KOPT-K1 (cell line): ENCODE data around the gene ARMC5.
A peak's percentile ranks its signal among the peaks of the same experiment; 100 is the strongest.

Experiments used
- H3K27ac ChIP-seq: fragments of 200-600 bp; sonication (generic); 2 replicates; pipeline ENCODE4 v1.5.1; 2016; ENCODE audit warnings: antibody characterized with exemption, mild to moderate bottlenecking, low read depth, low read length; ENCODE audit not compliant: poor library complexity, severe bottlenecking
- H3K36me3 ChIP-seq: fragments of 200-600 bp; sonication (generic); 2 replicates; pipeline ENCODE4 v1.5.1; 2017; ENCODE audit warnings: antibody characterized with exemption, mild to moderate bottlenecking, low read length, moderate library complexity; ENCODE audit not compliant: insufficient read depth
- H3K9me3 ChIP-seq: fragments of 200-600 bp; sonication (generic); 2 replicates; pipeline ENCODE4 v1.5.1; 2017; ENCODE audit warnings: antibody characterized with exemption, low read length, mild to moderate bottlenecking; ENCODE audit not compliant: insufficient read depth, poor library complexity, severe bottlenecking

Gene ARMC5

DNA sequence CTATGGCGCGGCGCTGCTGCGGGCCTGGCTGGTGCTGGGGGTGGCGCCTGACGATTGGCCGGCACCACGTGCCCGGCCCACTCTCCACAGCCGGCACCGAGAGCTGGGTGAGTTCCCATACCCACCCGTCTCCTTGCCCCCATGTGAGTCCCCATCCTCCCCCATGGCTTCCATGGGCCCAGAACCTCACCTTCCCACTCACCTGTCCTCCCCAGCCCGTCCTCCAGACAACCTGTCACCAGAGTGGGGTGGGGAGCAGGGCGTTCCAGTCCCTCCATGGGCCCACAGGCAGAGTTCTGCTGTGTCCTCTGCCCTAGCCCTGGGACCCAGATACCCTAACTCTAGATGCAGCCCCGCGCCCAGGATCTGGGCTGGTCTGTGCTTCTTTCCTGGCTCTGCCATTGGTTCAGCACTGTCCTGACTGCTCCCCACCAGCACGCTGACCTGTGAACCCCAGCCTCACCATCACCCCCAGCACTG is 5.5 kb downstream of the ARMC5 start:
- H3K9me3 ChIP-seq: no peaks in the 10 kb centered on the region
- H3K27ac ChIP-seq: no peak overlapping the region
- H3K36me3 ChIP-seq: peaks cover 49% of the 10 kb centered on the region

DNA sequence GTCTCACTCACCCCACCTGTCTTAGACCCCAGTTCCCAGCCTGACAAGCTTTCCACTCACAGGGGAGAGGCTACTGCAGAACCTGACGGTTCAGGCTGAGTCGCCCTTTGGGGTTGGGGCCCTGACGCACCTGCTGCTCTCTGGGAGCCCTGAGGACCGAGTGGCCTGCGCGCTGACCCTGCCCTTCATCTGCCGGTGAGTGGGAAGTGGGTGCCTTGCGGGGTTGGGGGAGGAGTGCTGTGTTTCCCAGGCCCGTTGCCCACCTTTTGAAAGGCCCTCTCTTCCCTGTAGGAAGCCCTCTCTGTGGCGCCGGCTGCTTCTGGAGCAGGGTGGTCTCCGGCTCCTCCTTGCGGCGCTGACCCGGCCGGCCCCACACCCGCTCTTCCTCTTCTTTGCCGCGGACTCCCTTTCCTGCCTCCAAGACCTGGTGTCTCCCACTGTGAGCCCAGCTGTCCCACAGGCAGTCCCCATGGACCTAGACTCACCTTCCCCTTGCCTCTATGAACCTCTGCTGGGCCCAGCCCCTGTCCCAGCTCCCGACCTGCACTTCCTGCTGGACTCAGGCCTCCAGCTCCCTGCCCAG is 6.6 kb downstream of the ARMC5 start:
- H3K27ac ChIP-seq: no peak overlapping the region
- no peaks in the 10 kb centered on the region for H3K9me3 ChIP-seq
- peaks cover 49% of the 10 kb centered on the region for H3K36me3 ChIP-seq

DNA sequence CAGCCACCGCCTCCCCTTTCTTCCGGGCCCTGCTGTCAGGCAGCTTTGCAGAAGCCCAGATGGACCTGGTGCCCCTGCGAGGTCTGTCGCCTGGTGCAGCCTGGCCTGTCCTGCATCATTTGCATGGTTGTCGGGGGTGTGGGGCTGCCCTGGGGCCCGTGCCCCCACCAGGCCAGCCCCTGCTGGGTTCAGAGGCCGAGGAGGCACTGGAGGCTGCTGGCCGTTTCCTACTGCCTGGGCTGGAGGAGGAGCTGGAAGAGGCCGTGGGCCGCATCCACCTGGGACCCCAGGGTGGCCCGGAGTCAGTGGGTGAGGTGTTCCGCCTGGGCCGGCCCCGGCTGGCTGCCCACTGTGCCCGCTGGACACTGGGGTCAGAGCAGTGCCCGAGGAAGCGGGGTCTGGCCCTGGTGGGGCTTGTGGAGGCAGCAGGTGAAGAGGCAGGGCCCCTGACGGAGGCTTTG is 7.1 kb downstream of the ARMC5 start:
- H3K9me3 ChIP-seq: no peaks in the 10 kb centered on the region
- peak overlapping the region; percentile 53 for H3K27ac ChIP-seq
- H3K36me3 ChIP-seq: peaks cover 49% of the 10 kb centered on the region

DNA sequence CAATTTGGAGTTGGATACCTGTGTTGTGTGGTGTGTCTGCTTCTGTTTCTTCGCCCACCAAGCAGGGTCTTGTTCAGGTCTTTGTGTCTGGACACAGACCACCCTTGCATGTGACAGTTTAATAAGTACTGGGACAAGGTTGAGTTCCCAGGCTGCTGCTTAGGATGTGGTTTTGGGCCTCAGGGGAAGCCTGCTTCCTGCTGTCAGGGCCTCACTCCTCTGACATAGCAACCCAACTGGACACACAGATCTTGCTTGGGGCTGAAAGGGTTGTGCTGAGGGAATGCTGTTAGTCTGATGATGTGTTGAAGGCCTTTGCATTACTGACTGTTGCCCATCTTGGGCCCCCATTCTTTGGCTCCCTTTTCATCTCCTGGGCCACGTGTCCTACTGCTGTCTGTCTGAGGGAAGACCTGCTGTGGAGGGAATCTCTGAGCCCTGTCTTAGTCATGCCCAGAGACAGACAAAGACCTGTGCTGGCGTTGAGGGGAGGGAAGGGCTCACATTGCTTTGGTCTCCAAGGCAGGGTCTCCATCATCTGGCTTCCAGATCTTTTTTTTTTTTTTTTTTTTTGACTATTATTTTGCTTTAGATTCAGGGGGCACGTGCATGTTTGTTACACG is 8.0 kb downstream of the ARMC5 start:
- peaks cover 42% of the 10 kb centered on the region for H3K36me3 ChIP-seq
- peak overlapping the region; percentile 53 for H3K27ac ChIP-seq
- no peaks in the 10 kb centered on the region for H3K9me3 ChIP-seq

DNA sequence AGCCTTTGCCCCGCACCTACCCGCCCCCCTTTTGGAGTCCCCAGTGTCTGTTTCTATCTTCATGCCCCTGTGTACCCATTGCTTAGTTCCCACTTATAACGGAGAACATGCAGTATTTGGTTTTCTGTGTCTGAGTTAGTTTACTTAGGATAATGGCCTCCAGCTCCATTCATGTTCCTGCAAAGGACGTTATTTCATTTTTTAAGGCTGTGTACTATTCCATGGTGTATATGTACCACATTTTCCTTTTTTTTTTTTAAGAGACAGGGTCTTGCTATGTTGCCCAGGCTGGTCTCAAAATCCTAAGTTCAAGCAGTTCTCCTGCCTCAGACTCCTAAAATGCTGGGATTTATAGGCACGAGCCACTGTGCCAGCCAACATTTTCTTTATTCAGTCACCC is 8.6 kb downstream of the ARMC5 start:
- Histone ChIP-seq H3K9me3 (no peaks in the 10 kb centered on the region), H3K36me3 (peaks cover 36% of the 10 kb centered on the region), H3K27ac (no peak overlapping the region)

DNA sequence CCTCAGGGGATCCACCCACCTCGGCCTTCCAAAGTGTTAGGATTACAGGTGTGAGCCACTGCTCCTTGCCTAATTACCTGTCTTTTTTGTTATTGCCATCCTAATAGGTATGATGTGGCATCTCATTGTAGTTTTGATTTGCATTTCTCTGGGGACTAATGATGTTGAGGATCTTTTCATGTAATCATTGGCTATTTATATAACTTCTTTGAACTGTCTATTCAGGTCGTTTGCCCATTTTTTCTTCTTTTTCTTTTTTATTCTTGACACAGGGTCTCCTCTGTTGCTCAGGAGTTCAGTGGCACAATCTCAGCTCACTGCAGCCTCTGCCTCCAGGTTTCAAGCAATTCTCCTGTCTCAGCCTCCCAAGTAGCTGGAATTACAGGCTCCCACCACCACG is 11.3 kb downstream of the ARMC5 start:
- no peaks in the 10 kb centered on the region for H3K9me3 ChIP-seq
- H3K27ac ChIP-seq: no peak overlapping the region
- H3K36me3 ChIP-seq: peaks cover 16% of the 10 kb centered on the region

DNA sequence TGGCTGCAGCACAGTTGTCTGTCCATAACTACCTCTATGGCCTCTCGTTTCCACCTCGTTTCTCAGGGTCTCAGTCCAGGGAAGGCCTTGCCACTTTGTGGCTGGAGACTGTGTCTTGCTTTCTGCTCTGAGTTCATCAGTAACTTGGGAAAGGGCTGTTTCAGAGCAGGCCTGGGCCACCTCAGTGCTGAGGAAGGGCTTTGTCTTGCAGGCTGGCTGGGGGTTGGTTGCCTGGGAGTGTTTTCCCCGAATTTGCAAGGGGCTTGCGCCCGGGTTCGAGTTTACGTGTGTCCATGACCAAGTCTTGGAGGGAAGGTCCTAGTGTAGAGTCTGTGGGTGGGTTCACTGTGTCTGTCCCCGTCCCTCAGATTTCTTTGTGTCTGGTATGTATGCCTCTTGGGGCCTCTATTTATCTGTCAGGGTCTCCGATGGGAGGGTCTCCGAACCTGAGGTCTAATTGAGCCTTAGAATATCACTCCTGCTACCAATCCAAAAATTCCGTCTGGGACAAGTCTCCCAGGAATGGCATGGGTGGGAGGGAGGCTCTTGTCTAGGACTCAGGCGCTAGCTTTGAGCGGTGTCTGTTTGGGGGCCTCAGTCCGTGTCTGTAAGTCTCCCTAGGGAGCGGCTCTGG is 12.1 kb downstream of the ARMC5 start:
- Histone ChIP-seq H3K27ac (no peak overlapping the region), H3K36me3 (peaks cover 9% of the 10 kb centered on the region), H3K9me3 (no peaks in the 10 kb centered on the region)

DNA sequence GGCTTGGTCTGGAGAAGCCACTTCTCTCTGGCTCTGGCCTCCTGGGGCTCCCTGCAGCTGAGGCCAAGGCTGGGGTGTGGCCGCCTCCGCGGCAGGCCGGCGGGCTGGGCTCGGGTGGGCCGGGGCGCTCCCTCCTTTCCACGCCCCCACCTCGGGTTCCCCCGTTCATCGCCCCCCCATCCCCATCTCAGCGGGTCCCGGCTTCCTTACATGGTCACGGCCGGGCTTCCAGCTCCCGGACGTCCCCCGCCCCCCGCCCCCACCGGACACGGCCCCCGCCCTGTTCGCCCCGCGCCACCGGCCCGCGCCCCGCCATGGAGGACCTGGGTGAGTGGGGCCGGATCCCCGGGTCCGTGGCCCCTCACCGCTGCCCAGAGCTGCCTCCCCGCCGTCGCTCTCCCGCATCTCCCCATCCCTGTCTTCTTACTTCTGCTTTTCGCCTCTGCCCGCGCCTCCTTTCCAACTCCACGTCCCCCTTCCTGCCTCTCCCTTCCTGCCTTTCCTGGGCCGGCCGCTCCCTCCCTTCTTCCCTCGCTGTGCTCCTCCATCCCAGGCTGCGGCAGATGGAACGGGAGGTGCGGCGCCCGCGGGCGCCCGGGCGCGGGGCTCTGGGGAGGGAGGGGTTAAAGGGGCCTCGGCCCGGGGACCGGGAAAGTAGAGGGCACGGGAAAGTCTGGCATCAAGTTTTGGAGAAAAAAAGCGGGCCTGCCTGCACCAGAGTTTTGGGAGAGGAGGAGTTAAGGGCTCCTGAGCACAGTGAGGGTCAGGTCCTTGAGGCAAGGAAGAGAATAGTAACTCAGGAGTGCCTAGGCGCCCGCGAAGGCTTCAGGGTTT is 12.8 kb downstream of the ARMC5 start, which contains the start of gene TGFB1I1:
Gene TGFB1I1 (plus strand): TSS at position 278 of the 834 bp plus-strand sequence. CDS start 37 bp downstream, at position 315.
- Histone ChIP-seq H3K36me3 (peaks cover 1% of the 10 kb centered on the region; the same call in 1 of the 2 replicates), H3K9me3 (no peaks in the 10 kb centered on the region), H3K27ac (no peak within 1 kb of the TSS)

DNA sequence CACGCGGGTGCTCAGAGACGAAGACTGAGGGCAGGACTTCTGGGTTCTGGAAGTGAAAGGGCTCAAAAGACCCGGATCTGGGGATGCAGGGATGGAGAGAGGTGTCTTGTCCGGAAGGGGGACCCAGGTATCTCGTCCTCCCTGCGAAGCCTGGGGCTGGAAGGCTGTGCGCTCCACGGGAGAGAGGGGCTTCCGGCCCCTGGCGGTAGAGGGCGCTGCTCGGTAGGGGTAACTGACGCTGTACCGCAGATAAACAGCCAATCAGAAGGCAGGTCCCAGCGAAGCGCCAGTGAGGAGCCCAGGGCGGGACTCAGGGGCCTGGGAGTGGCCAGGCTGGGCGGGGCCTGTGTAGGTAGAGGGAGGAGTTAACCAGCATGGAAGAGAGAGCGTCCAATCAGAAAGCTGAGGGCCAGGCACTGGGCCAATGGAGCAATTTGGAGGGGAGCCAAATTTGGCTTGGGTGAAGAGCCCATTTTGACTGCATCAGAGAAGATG is 13.5 kb downstream of the ARMC5 start:
- Histone ChIP-seq H3K9me3 (no peaks in the 10 kb centered on the region), H3K36me3 (no peaks in the 10 kb centered on the region), H3K27ac (no peak overlapping the region)

DNA sequence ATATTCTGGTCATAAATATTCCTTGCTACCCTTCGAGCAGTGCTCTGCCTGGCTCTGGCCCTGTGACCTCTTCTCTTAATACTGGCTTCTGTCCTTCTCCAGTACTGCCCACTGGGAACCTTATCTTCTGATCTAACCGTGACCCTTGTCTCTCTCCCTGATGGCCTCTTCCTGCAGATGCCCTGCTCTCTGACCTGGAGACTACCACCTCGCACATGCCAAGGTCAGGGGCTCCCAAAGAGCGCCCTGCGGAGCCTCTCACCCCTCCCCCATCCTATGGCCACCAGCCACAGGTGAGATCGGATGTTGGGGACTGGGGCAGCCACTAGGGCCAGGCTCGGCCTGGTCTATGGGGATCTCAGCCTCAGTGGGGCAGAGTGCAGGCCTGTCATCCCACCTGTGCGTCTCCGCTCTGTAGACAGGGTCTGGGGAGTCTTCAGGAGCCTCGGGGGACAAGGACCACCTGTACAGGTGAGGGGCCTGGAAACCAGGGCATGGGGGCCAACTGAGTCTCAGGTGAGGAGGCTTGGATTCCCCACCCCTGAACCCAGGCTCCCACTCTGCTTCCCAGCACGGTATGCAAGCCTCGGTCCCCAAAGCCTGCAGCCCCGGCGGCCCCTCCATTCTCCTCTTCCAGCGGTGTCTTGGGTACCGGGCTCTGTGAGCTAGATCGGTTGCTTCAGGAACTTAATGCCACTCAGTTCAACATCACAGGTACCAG is 14.1 kb downstream of the ARMC5 start:
- no peaks in the 10 kb centered on the region for H3K9me3 ChIP-seq
- no peak overlapping the region for H3K27ac ChIP-seq
- no peaks in the 10 kb centered on the region for H3K36me3 ChIP-seq

DNA sequence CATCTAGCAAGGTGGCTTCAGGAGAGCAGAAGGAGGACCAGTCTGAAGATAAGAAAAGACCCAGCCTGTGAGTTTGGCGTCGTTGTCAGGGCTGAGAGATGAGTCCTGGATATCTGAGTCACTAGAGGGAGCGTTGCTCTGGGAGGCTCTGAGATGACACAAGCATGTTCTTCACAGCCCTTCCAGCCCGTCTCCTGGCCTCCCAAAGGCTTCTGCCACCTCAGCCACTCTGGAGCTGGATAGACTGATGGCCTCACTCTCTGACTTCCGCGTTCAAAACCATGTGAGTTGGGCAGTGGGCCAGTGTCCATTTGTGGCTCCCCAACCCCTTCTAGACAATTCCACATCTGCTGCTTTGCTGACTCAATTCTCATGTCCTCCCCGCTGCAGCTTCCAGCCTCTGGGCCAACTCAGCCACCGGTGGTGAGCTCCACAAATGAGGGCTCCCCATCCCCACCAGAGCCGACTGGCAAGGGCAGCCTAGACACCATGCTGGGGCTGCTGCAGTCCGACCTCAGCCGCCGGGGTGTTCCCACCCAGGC is 14.9 kb downstream of the ARMC5 start:
- Histone ChIP-seq H3K9me3 (no peaks in the 10 kb centered on the region), H3K27ac (no peak overlapping the region), H3K36me3 (no peaks in the 10 kb centered on the region)

DNA sequence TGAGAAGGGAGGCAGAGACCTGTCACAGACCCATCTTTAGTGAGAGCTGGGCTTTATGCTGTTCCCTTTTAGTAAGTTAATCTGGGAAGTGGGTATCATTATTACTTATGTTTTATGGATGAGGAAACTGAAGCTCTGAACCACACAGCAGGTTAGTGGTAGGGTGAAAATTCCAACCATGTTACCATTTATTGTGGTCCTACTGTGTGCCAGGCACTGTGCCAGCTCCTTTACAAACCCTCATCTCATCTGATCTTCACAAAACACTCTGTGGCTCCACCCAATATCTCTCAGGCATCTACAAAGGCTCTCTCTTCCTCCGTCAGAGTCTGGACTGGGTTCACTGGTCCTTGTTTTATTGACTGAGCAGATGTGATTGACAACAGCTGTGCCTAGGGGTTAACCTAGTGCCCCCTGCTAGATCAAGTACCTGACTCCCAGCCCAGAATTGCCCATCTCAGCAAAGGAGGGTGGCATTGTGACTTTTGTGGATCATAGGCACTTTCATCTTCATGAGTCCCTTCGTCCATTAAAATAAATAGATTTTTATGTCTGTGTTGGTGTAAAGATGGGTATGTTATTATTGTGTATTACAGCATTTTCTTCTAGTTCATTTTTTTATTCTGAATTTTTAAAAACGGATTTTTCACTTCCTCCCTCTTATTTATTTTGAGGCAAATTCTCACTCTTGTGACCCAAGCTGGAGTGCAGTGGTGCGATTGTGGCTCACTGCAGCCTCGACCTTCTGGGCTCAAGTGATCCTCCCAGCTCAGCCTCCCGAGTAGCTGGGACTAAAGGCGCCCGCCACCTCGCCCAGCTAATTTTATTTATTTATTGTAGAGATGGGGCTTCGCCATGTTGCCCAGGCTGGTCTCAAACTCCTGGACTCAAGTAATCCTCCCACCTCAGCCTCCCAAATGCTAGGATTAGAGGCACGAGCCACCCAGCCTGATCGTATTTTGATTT is 15.8 kb downstream of the ARMC5 start:
- H3K9me3 ChIP-seq: no peaks in the 10 kb centered on the region
- H3K36me3 ChIP-seq: no peaks in the 10 kb centered on the region
- H3K27ac ChIP-seq: no peak overlapping the region

DNA sequence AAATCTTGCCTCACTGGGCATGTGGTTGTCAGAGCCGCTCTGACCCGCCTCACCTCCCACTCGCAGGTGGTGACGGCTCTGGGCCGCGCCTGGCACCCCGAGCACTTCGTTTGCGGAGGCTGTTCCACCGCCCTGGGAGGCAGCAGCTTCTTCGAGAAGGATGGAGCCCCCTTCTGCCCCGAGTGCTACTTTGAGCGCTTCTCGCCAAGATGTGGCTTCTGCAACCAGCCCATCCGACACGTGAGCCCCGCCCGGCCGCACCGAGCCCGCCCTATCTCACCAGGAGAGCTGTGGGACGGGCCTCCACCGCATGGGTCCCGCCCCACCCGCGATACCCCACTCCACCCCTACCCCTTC is 16.6 kb downstream of the ARMC5 start:
- H3K27ac ChIP-seq: no peak overlapping the region
- no peaks in the 10 kb centered on the region for H3K36me3 ChIP-seq
- H3K9me3 ChIP-seq: no peaks in the 10 kb centered on the region
